ENCODE measurements around the gene TC2N.

The TC2N gene

GRCh38 chr14:91882369-91882768 lies 15.0 kb upstream of the TC2N start:
- peaks cover 9% of the 10 kb centered on the region for H3K4me1 ChIP-seq (ENCODE audit: insufficient read depth, poor library complexity, severe bottlenecking)
- no peaks in the 10 kb centered on the region for H3K9me3 ChIP-seq (ENCODE audit: severe bottlenecking)
- no peak for ATAC-seq (ENCODE audit: low read depth)
- no peak overlapping the region for H3K27ac ChIP-seq (ENCODE audit: poor library complexity, severe bottlenecking)
- no peak for DNase-seq (ENCODE audit: low spot score)
- no peak overlapping the region for H3K4me3 ChIP-seq (ENCODE audit: severe bottlenecking)
- TF ChIP-seq CTCF (IDR thresholded peaks at IDR 0.05; ENCODE audit: poor library complexity, severe bottlenecking), result no peak
- no peaks in the 10 kb centered on the region for H3K36me3 ChIP-seq (ENCODE audit: low read depth)
- H3K27me3 ChIP-seq (ENCODE audit: insufficient read depth, poor library complexity, severe bottlenecking), result no peaks in the 10 kb centered on the region

- Histone ChIP-seq H3K36me3 (ENCODE audit: low read depth) (no peaks in the 10 kb centered on the region), H3K9me3 (ENCODE audit: severe bottlenecking) (no peaks in the 10 kb centered on the region), H3K4me3 (ENCODE audit: severe bottlenecking) (no peak overlapping the region), H3K27me3 (ENCODE audit: insufficient read depth, poor library complexity, severe bottlenecking) (no peaks in the 10 kb centered on the region), H3K4me1 (ENCODE audit: insufficient read depth, poor library complexity, severe bottlenecking) (peaks cover 9% of the 10 kb centered on the region), H3K27ac (ENCODE audit: poor library complexity, severe bottlenecking) (no peak overlapping the region)
- TF ChIP-seq CTCF (IDR thresholded peaks at IDR 0.05; ENCODE audit: poor library complexity, severe bottlenecking), result no peak
- DNase-seq (ENCODE audit: low spot score), result no peak
- ATAC-seq (ENCODE audit: low read depth), result peak; percentile 43; the same call in 2 of the 3 replicates
Measured at GRCh38 chr14:91879196-91879595, 11.9 kb upstream of the TC2N start.

- Histone ChIP-seq H3K27ac (ENCODE audit: poor library complexity, severe bottlenecking) (no peak overlapping the region), H3K4me3 (ENCODE audit: severe bottlenecking) (no peak overlapping the region), H3K9me3 (ENCODE audit: severe bottlenecking) (no peaks in the 10 kb centered on the region), H3K27me3 (ENCODE audit: insufficient read depth, poor library complexity, severe bottlenecking) (no peaks in the 10 kb centered on the region), H3K4me1 (ENCODE audit: insufficient read depth, poor library complexity, severe bottlenecking) (peaks cover 9% of the 10 kb centered on the region), H3K36me3 (ENCODE audit: low read depth) (no peaks in the 10 kb centered on the region)
- ATAC-seq (ENCODE audit: low read depth) (no peak), DNase-seq (ENCODE audit: low spot score) (no peak)
- no peak for TF ChIP-seq CTCF (IDR thresholded peaks at IDR 0.05; ENCODE audit: poor library complexity, severe bottlenecking)
Measured at GRCh38 chr14:91878274-91878673, 10.9 kb upstream of the TC2N start.

- no peak for DNase-seq (ENCODE audit: low spot score)
- no peak for ATAC-seq (ENCODE audit: low read depth)
- no peaks in the 10 kb centered on the region for H3K9me3 ChIP-seq (ENCODE audit: severe bottlenecking)
- no peaks in the 10 kb centered on the region for H3K27me3 ChIP-seq (ENCODE audit: insufficient read depth, poor library complexity, severe bottlenecking)
- H3K36me3 ChIP-seq (ENCODE audit: low read depth), result no peaks in the 10 kb centered on the region
- H3K4me1 ChIP-seq (ENCODE audit: insufficient read depth, poor library complexity, severe bottlenecking), result peaks cover 18% of the 10 kb centered on the region
- H3K27ac ChIP-seq (ENCODE audit: poor library complexity, severe bottlenecking), result no peak overlapping the region
- TF ChIP-seq CTCF (IDR thresholded peaks at IDR 0.05; ENCODE audit: poor library complexity, severe bottlenecking), result no peak
- H3K4me3 ChIP-seq (ENCODE audit: severe bottlenecking), result no peak overlapping the region
Measured at GRCh38 chr14:91877376-91877915, 10.1 kb upstream of the TC2N start.

GRCh38 chr14:91876492-91876891 lies 9.2 kb upstream of the TC2N start:
- Histone ChIP-seq H3K4me3 (ENCODE audit: severe bottlenecking) (no peak overlapping the region), H3K27ac (ENCODE audit: poor library complexity, severe bottlenecking) (no peak overlapping the region), H3K36me3 (ENCODE audit: low read depth) (no peaks in the 10 kb centered on the region), H3K4me1 (ENCODE audit: insufficient read depth, poor library complexity, severe bottlenecking) (peaks cover 23% of the 10 kb centered on the region), H3K27me3 (ENCODE audit: insufficient read depth, poor library complexity, severe bottlenecking) (no peaks in the 10 kb centered on the region), H3K9me3 (ENCODE audit: severe bottlenecking) (no peaks in the 10 kb centered on the region)
- no peak for DNase-seq (ENCODE audit: low spot score)
- TF ChIP-seq CTCF (IDR thresholded peaks at IDR 0.05; ENCODE audit: poor library complexity, severe bottlenecking), result no peak
- no peak for ATAC-seq (ENCODE audit: low read depth)
